ENCODE measurements around the gene TULP1. TPM values are rescaled to one million over a fixed set of nuclear protein-coding genes. Genes with fewer than 3 reads are reported as not detected.

The TULP1 gene
- total RNA-seq, 1 experiment from 2014 or later, result not detected

- Histone ChIP-seq H3K27ac (ENCODE audit: low read length) (no peak overlapping the region), H3K4me1 (ENCODE audit: low read length) (peaks cover 15% of the 10 kb centered on the region), H3K79me2 (ENCODE audit: low read length) (peaks cover 1% of the 10 kb centered on the region), H3K36me3 (ENCODE audit: insufficient read depth, low read length) (peaks cover 21% of the 10 kb centered on the region), H3K9me3 (ENCODE audit: low read length) (no peaks in the 10 kb centered on the region), H4K20me1 (ENCODE audit: insufficient read depth, low read depth, low read length) (peaks cover 31% of the 10 kb centered on the region), H2AFZ (ENCODE audit: low read length) (no peak overlapping the region), H3K27me3 (ENCODE audit: low read length) (no peaks in the 10 kb centered on the region), H3K9me2 (replicated peaks; ENCODE audit: insufficient read depth, low read length) (no peaks in the 10 kb centered on the region), H3K4me3 (ENCODE audit: low read length) (no peak overlapping the region), H3K4me2 (ENCODE audit: low read depth, low read length, poor library complexity, severe bottlenecking) (no peak overlapping the region), H3K9ac (ENCODE audit: low read length) (no peak overlapping the region)
- peak; percentile 77 for DNase-seq
Observed at GRCh38 chr6:35474942-35475570, 37.6 kb downstream of the TULP1 start.

GRCh38 chr6:35474131-35474941, 38.4 kb downstream of the TULP1 start:
- H3K27me3 ChIP-seq (ENCODE audit: low read length), result no peaks in the 10 kb centered on the region
- no peak overlapping the region for H3K9ac ChIP-seq (ENCODE audit: low read length)
- H3K79me2 ChIP-seq (ENCODE audit: low read length), result peaks cover 9% of the 10 kb centered on the region
- H3K4me2 ChIP-seq (ENCODE audit: low read depth, low read length, poor library complexity, severe bottlenecking), result no peak overlapping the region
- DNase-seq, result peak; percentile 85
- no peak overlapping the region for H3K27ac ChIP-seq (ENCODE audit: low read length)
- no peak overlapping the region for H3K4me3 ChIP-seq (ENCODE audit: low read length)
- H3K9me2 ChIP-seq (replicated peaks; ENCODE audit: insufficient read depth, low read length), result no peaks in the 10 kb centered on the region
- peaks cover 38% of the 10 kb centered on the region for H4K20me1 ChIP-seq (ENCODE audit: insufficient read depth, low read depth, low read length)
- peaks cover 22% of the 10 kb centered on the region for H3K4me1 ChIP-seq (ENCODE audit: low read length)
- no peak overlapping the region for H2AFZ ChIP-seq (ENCODE audit: low read length)
- H3K36me3 ChIP-seq (ENCODE audit: insufficient read depth, low read length), result peaks cover 28% of the 10 kb centered on the region
- no peaks in the 10 kb centered on the region for H3K9me3 ChIP-seq (ENCODE audit: low read length)

DNA sequence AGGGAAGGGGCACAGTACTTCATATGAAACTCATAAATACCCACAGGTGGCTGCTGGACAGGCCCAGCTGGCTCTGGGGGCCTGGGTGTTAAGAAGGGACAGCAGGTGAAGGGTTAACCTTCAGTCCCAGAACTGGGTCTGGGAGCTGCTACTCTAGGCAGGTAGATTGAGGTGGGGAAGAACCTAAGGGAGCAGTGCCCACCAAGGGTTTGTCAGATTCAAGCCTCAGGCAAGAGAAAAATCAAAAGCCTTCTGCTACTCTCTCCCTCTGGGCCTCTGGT, 38.9 kb downstream of the TULP1 start:
- Histone ChIP-seq H3K9ac (ENCODE audit: low read length) (no peak overlapping the region), H3K79me2 (ENCODE audit: low read length) (peaks cover 14% of the 10 kb centered on the region), H3K27ac (ENCODE audit: low read length) (no peak overlapping the region), H3K27me3 (ENCODE audit: low read length) (no peaks in the 10 kb centered on the region), H4K20me1 (ENCODE audit: insufficient read depth, low read depth, low read length) (peaks cover 43% of the 10 kb centered on the region), H3K36me3 (ENCODE audit: insufficient read depth, low read length) (peaks cover 34% of the 10 kb centered on the region), H3K4me2 (ENCODE audit: low read depth, low read length, poor library complexity, severe bottlenecking) (no peak overlapping the region), H3K4me3 (ENCODE audit: low read length) (no peak overlapping the region), H3K4me1 (ENCODE audit: low read length) (peaks cover 23% of the 10 kb centered on the region), H3K9me2 (replicated peaks; ENCODE audit: insufficient read depth, low read length) (no peaks in the 10 kb centered on the region), H3K9me3 (ENCODE audit: low read length) (no peaks in the 10 kb centered on the region), H2AFZ (ENCODE audit: low read length) (no peak overlapping the region)
- no peak for DNase-seq

- Histone ChIP-seq H3K9me3 (ENCODE audit: low read length) (no peaks in the 10 kb centered on the region), H3K9me2 (replicated peaks; ENCODE audit: insufficient read depth, low read length) (no peaks in the 10 kb centered on the region), H3K36me3 (ENCODE audit: insufficient read depth, low read length) (peaks cover 39% of the 10 kb centered on the region), H3K27me3 (ENCODE audit: low read length) (no peaks in the 10 kb centered on the region), H3K4me2 (ENCODE audit: low read depth, low read length, poor library complexity, severe bottlenecking) (no peak overlapping the region), H3K27ac (ENCODE audit: low read length) (no peak overlapping the region), H3K79me2 (ENCODE audit: low read length) (peaks cover 19% of the 10 kb centered on the region), H3K4me3 (ENCODE audit: low read length) (no peak overlapping the region), H3K4me1 (ENCODE audit: low read length) (peaks cover 23% of the 10 kb centered on the region), H4K20me1 (ENCODE audit: insufficient read depth, low read depth, low read length) (peaks cover 46% of the 10 kb centered on the region), H3K9ac (ENCODE audit: low read length) (no peak overlapping the region), H2AFZ (ENCODE audit: low read length) (no peak overlapping the region)
- peak; percentile 74 for DNase-seq
Observed at GRCh38 chr6:35473075-35473849, 39.4 kb downstream of the TULP1 start.

DNA sequence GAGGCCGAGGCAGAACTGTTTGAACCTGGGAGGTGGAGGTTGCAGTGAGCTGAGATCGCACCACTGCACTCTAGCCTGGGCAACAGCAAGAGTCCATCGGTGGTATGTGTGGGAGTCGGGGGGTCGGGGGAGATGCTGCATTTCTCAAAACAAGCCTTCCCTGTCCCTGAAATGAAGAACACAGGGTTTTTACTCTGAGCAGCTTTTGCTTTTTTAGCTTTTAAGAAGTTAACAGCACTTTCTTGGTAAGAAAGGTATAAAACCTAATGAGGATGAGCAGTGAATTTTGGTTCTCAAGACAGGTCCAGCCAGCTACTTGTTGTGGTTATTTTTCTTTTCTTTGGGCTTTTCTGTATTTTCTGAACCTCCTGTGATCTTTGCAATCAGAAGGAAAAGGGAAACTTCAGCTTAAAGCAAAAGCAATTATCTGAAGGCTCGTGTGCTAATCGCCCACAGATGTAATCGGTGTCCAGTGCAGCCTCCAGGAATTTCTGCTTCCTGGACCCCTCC, 40.8 kb downstream of the TULP1 start:
- Histone ChIP-seq H2AFZ (ENCODE audit: low read length) (no peak overlapping the region), H3K4me1 (ENCODE audit: low read length) (peaks cover 31% of the 10 kb centered on the region), H3K4me3 (ENCODE audit: low read length) (no peak overlapping the region), H3K79me2 (ENCODE audit: low read length) (peaks cover 20% of the 10 kb centered on the region), H3K9me2 (replicated peaks; ENCODE audit: insufficient read depth, low read length) (no peaks in the 10 kb centered on the region), H3K27me3 (ENCODE audit: low read length) (no peaks in the 10 kb centered on the region), H4K20me1 (ENCODE audit: insufficient read depth, low read depth, low read length) (peaks cover 46% of the 10 kb centered on the region), H3K4me2 (ENCODE audit: low read depth, low read length, poor library complexity, severe bottlenecking) (no peak overlapping the region), H3K9ac (ENCODE audit: low read length) (no peak overlapping the region), H3K27ac (ENCODE audit: low read length) (no peak overlapping the region), H3K36me3 (ENCODE audit: insufficient read depth, low read length) (peaks cover 39% of the 10 kb centered on the region), H3K9me3 (ENCODE audit: low read length) (no peaks in the 10 kb centered on the region)
- DNase-seq, result peak; percentile 49

- peak overlapping the region; percentile 78 for H3K27ac ChIP-seq (ENCODE audit: low read length)
- H3K36me3 ChIP-seq (ENCODE audit: insufficient read depth, low read length), result peaks cover 39% of the 10 kb centered on the region
- no peak overlapping the region for H3K9ac ChIP-seq (ENCODE audit: low read length)
- no peaks in the 10 kb centered on the region for H3K9me3 ChIP-seq (ENCODE audit: low read length)
- H3K27me3 ChIP-seq (ENCODE audit: low read length), result no peaks in the 10 kb centered on the region
- peak; percentile 60 for DNase-seq
- no peak overlapping the region for H2AFZ ChIP-seq (ENCODE audit: low read length)
- peaks cover 31% of the 10 kb centered on the region for H3K4me1 ChIP-seq (ENCODE audit: low read length)
- peaks cover 20% of the 10 kb centered on the region for H3K79me2 ChIP-seq (ENCODE audit: low read length)
- peaks cover 46% of the 10 kb centered on the region for H4K20me1 ChIP-seq (ENCODE audit: insufficient read depth, low read depth, low read length)
- H3K4me3 ChIP-seq (ENCODE audit: low read length), result peak overlapping the region; percentile 90; the same call in 1 of the 2 replicates
- peak overlapping the region; percentile 93 for H3K4me2 ChIP-seq (ENCODE audit: low read depth, low read length, poor library complexity, severe bottlenecking)
- H3K9me2 ChIP-seq (replicated peaks; ENCODE audit: insufficient read depth, low read length), result no peaks in the 10 kb centered on the region
Observed at GRCh38 chr6:35470663-35471120, 42.0 kb downstream of the TULP1 start.

DNA sequence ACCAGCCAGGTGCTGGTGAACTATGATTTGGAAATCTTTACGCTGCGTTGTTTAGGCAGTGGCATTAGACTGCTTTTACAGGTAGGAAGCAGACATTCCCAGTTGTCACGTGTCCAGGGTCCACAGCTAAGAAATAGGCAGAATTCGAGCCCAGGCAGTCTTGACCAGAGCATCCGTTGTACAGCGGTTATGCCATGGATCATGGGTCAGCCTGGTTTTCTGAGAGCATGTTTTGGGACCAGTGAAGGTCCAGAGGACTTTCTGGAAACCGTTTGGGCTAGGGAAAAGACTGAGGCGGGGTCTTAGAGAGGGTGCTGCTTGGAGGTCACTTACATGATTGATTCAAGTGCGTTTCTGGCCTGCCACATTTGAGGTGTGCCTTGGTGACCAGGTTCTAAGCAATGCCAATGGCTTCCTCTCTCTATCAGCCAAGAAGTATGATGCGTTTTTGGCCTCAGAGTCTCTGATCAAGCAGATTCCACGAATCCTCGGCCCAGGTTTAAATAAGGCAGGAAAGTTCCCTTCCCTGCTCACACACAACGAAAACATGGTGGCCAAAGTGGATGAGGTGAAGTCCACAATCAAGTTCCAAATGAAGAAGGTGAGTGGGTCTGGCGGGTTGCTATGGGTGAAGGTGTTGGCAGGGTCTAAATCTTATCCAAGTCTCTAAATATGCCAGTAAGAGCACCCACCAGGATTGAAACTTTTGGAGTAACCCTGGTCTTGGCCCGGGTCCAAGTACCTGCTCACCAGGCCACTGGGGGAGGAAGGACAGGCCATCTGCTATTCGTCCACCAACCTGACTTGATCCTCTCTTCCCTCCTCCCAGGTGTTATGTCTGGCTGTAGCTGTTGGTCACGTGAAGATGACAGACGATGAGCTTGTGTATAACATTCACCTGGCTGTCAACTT, 42.7 kb downstream of the TULP1 start:
- H3K4me1 ChIP-seq (ENCODE audit: low read length), result peaks cover 31% of the 10 kb centered on the region
- H3K9ac ChIP-seq (ENCODE audit: low read length), result peak overlapping the region; percentile 93
- DNase-seq, result peak; percentile 68
- peaks cover 39% of the 10 kb centered on the region for H3K36me3 ChIP-seq (ENCODE audit: insufficient read depth, low read length)
- no peaks in the 10 kb centered on the region for H3K9me2 ChIP-seq (replicated peaks; ENCODE audit: insufficient read depth, low read length)
- H4K20me1 ChIP-seq (ENCODE audit: insufficient read depth, low read depth, low read length), result peaks cover 46% of the 10 kb centered on the region
- H3K27me3 ChIP-seq (ENCODE audit: low read length), result no peaks in the 10 kb centered on the region
- peak overlapping the region; percentile 90 for H3K4me3 ChIP-seq (ENCODE audit: low read length)
- peaks cover 20% of the 10 kb centered on the region for H3K79me2 ChIP-seq (ENCODE audit: low read length)
- no peak overlapping the region for H2AFZ ChIP-seq (ENCODE audit: low read length)
- peak overlapping the region; percentile 78 for H3K27ac ChIP-seq (ENCODE audit: low read length)
- H3K9me3 ChIP-seq (ENCODE audit: low read length), result no peaks in the 10 kb centered on the region
- peak overlapping the region; percentile 93 for H3K4me2 ChIP-seq (ENCODE audit: low read depth, low read length, poor library complexity, severe bottlenecking)

Measured in Karpas-422 (cell line).